Umbilical cord (tissue), 2 donors: ENCODE results near the gene C18orf63. TPM values are rescaled to one million over a fixed set of nuclear protein-coding genes. Genes with fewer than 3 reads are reported as not detected.
"Not testable (repeated sequence)": the region's sequence is repeated elsewhere in the genome, so short reads cannot be mapped to it uniquely, and the experiment has no call there.

Experiments
- DNase-seq: peaks from one replicate; pipeline ENCODE4 v3.0.0-alpha.2; 2015; ENCODE audit warnings: low spot score
- total RNA-seq: library from RNA; depleted of rRNA; stranded (reverse); fragments of >200 nt; gene quantifications from one replicate; pipeline ENCODE4 v1.2.3, GENCODE V29; 2014; ENCODE audit warnings: low replicate concordance; ENCODE audit not compliant: insufficient read depth

C18orf63 gene
- total RNA-seq, result 2.9 TPM

DNA sequence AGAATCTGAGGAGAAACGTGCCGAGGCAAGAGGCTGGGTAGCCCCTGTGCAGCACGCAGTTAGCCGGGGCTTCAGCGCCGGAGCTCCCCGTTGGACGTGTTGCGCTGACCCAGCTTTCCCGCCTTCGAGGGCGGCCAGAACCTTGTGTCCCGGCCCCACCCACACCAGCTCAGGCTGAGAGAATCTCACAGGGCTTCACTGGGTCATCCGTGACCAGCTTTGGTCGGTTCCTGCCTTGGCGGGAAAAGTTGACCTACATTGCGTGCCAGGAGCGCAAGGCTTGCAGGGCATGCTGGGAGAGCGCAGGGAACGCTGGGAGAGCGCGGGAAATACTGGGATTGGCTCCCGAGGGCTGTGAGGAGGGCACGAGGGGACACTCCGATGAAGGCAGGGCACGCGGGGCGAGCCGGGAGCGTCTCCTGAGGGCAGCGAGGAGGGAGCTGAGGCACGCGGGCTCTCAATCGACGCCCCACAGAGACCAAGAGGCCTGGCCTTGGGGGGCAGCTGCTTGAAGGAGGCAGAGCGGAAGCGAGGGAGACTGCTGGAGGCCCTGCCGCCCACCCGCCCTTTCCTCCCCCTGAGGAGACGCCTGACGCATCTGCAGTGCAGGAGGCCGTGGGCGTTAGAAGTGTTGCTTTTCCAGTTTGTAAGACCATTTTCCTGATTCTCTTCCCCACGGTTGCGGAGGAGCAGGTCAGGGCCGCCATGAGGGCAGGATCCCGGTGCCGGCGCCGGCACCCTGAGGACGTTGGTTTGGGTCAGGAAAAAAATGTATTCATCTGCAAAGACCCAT lies at the start of gene C18orf63:
Gene C18orf63, plus strand, starts transcription at position 376 of the 793 bp plus-strand sequence. CDS start 2,027 bp downstream, outside the sequence.
- no peak for DNase-seq

GRCh38 chr18:74266161-74266560 lies 49.5 kb upstream of the C18orf63 start:
- no peak for DNase-seq

- no peak for DNase-seq
These were observed 47.5 kb upstream of the C18orf63 start for GRCh38 chr18:74268175-74268574.

DNA sequence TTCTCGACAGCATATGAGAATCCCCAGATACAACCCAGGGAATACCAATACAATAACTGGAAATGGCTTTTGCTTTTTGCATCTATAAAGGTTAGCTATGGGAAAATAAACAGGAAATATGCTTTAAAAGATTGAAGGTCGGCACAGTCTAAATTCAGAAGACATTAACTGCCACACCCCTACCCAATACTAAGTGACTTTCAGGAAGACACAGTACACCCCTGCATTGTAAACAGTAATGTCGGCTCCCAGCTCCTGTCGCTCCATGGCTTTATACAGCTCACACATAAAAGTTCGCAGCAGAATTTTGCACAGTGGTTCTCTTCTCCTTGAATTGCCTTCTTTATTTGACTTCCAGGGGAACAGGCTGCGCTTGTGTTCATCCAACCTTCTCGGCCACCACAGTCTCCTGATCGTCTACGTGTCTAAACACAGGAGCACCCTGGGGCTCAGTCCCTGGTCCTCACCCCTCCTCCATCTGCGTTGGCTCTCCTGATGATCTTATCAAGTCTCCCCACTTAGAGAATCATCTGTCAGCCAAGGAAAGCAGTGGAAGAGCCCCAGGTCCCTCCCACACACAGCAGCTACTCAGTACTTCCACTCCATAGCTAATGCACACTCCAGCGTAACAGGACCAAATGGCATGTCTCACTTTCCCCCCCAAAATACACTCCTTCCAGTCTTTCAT lies 46.6 kb upstream of the C18orf63 start:
- peak; percentile 56 for DNase-seq

DNA sequence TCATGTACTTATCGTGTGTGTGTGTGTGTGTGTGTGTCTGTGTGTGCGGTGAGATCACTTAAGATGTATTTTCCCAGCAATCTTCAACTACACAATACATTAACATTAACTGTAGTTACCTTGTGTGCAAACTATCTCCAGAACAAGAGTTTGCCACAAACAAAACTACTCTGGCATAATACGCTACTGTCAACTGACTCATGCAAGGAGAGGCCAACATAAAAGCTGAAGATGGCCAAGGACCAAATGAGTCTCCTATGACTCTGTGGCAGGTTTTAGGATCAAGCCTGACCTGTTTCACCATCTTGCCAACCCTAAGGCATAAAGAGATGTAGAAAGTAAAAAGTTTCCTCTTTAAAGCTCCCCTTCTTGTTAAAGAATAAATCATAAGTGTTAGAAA lies 44.0 kb upstream of the C18orf63 start:
- DNase-seq, result no peak

- no peak for DNase-seq
These were observed 42.2 kb upstream of the C18orf63 start for GRCh38 chr18:74273394-74273793.

DNA sequence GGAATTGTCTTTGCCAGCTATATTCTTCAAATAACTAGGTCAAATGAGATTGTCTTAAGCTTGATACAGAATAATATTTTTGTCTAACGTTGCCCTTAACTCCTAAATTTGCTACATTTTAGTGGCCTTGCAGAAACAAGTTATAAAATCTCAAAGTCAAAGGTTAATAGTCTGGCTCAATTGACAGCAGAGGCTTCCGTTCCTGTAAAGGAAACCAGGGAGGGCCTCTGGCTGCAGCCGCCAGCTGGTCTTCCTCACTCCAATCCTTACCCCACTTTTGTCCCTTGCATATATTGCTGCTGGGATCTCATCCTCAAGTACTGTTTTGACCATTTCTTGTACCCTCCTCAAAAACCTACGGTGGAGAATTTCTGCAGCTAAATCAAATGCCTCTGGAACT lies 40.9 kb upstream of the C18orf63 start:
- no peak for DNase-seq

GRCh38 chr18:74275736-74276135 lies 39.9 kb upstream of the C18orf63 start:
- no peak for DNase-seq

GRCh38 chr18:74276609-74277008 lies 39.0 kb upstream of the C18orf63 start:
- DNase-seq, result no peak

GRCh38 chr18:74277296-74277695 lies 38.3 kb upstream of the C18orf63 start:
- DNase-seq, result no peak

GRCh38 chr18:74278058-74278457 lies 37.6 kb upstream of the C18orf63 start:
- DNase-seq, result no peak

GRCh38 chr18:74278983-74279382 lies 36.7 kb upstream of the C18orf63 start:
- no peak for DNase-seq

DNA sequence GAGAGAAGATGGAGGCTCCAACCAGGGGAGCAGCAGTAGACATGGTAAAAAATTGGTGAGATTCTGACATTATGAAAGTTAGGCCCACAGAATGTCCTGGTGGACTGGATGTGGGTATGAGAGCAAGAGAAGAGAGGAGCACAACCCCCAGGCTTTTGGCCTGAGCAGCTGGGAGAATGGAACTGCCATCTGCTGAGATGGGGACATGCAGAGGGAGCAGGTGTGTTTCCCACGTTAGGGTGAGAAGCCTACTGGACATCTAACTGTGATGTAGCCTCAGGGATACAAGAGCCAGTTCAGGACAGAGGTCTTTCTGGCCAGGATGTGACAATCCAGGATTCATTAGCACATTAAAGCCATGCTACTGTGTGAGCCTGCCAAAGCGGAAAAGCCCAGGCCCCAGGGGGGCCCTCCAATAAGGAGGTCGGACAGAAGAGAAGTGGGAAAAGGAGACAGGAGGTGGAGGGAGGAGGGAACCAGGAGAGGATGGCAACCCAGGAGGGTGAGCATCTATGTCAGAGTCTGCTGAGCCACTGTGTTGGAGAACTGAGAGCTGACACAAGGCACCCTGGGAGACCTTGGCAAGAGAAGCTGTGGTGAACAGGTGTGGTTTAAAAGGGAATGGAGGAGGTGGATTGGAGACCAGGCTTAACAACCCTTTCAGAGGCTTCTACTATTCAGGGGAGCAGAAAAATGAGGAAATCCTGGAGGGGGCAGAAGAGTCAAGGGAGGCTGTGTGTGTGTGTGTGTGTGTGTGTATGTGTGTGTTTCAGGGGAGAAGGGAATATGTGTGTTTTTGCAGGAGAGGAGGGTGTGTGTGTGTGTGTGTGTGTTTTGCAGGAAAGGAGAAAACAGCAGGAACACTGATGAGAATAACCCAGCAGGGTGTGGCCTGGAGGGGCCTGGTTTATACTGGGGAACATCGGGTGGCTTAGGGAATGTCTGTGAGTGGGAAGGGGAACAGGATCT lies 34.3 kb upstream of the C18orf63 start:
- no peak for DNase-seq

- no peak for DNase-seq
These were observed 33.5 kb upstream of the C18orf63 start for GRCh38 chr18:74281980-74282754.

DNA sequence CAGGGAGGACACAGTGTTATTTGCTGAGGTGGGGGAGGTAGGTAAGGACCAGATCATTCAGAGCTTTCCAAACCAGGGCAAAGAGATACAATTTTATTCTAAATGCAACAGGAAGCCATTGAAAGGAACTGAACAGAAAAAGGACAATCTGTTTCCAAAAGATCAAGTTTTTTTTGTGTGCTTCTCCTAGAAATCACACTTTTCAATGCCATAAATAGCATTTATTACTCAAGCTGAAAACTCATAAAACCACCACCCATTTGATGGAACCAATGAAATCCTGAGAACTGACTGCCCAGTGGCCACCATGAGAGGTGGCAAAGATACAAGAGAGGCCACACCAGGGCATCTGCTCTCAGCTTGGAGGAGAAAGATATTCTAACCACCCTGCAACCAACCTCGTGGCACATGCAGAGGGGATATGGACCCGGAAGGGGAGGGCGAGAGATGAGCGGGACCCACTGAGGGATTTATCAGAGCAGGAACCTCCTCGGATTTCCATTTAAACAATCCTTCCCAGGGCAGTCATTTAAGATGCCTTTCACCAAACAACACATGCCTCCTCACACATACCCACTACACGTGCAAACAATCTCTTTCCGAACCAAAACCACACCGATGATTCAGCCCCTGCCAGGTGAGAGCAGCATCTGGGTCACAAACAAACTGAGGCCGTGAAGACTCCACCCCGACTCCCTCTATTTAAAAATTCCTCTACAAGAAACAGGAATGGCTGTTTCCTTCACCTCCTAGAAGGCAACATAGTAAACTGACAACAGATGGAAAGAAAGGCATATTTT lies 32.7 kb upstream of the C18orf63 start:
- DNase-seq, result no peak

DNA sequence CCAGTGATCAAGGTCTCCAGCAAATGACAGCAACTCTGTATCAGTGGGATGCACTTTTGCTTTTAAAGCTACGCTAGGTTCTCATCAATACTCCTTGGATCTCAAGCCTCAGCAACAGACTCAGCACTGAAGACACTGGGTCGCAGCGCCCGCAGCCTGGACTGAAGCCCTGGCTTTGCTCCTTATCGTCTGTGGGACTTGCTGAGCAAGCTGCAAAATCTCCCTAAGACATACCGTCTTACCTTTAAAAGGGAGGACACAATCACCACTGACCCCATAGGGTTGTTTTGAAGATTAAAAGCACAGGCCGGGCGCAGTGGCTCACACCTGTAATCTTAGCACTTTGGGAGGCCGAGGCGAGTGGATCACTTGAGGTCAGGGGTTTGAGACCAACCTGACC lies 32.0 kb upstream of the C18orf63 start:
- DNase-seq, result no peak

GRCh38 chr18:74284191-74284979 lies 31.3 kb upstream of the C18orf63 start:
- DNase-seq, result peak; percentile 36

DNA sequence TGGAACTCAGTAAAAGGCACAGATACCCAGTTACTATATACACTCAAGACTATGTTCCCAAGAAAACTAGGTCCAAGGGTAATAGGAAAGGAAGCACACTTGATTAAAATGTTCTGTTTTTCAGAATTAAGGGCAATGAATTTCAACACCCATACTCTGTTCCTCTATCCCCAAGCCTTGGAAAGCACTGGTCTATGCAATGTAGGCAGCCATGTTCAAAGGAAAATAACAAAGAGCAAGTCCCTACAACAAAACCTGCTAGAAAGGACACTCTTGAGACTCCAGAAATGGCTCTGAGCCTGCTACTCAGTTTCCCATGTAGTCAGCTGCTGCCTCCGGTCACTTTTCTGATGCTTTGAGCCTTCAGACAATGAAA lies 30.7 kb upstream of the C18orf63 start:
- no peak for DNase-seq

DNA sequence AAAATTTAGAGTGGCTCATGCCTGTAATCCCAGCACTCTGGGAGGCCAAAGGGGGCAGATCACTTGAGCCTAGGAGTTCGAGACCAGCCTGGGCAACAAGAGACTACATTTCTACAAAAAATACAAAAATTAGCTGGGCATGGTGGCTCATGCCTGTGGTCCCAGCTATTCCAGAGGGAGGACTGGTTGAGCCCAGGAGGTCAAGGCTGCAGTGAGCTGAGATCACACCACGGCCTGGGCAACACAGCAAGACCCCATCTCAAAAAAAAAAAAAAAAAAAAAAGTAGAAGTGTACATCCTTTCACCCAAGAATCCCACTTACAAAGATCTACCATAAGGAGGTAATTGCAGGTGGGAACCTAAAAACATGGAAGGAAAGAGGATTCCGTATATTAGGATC lies 30.1 kb upstream of the C18orf63 start:
- not testable (repeated sequence) for DNase-seq
